ENCODE results near the gene RBM44. TPM values are rescaled to one million over a fixed set of nuclear protein-coding genes. Genes with fewer than 3 reads are reported as not detected.

The RBM44 gene
- total RNA-seq, 2 donors from 2014 or later, result 1.6 to 7.1 TPM

- Histone ChIP-seq H3K9me3 (no peaks in the 10 kb centered on the region), H3K36me3 (no peaks in the 10 kb centered on the region), H3K27ac (no peak overlapping the region), H3K4me3 (no peak overlapping the region), H3K4me1 (ENCODE audit: control insufficient read depth in 1 of 2, low read depth in 2 of 2) (peaks cover 5 to 17% of the 10 kb centered on the region in 2 donors), H3K27me3 (replicated peaks; ENCODE audit: insufficient read depth) (no peaks in the 10 kb centered on the region)
- DNase-seq (ENCODE audit: low spot score), result no peak
- no peak for ATAC-seq (ENCODE audit: insufficient number of reproducible peaks, low FRiP score, low read depth)
- TF ChIP-seq, protein P1, sequence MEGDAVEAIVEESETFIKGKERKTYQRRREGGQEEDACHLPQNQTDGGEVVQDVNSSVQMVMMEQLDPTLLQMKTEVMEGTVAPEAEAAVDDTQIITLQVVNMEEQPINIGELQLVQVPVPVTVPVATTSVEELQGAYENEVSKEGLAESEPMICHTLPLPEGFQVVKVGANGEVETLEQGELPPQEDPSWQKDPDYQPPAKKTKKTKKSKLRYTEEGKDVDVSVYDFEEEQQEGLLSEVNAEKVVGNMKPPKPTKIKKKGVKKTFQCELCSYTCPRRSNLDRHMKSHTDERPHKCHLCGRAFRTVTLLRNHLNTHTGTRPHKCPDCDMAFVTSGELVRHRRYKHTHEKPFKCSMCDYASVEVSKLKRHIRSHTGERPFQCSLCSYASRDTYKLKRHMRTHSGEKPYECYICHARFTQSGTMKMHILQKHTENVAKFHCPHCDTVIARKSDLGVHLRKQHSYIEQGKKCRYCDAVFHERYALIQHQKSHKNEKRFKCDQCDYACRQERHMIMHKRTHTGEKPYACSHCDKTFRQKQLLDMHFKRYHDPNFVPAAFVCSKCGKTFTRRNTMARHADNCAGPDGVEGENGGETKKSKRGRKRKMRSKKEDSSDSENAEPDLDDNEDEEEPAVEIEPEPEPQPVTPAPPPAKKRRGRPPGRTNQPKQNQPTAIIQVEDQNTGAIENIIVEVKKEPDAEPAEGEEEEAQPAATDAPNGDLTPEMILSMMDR (IDR thresholded peaks at IDR 0.05), result no peak
These were observed 55.7 kb downstream of the RBM44 start for GRCh38 chr2:237854295-237854694.

GRCh38 chr2:237857791-237858190 lies 59.2 kb downstream of the RBM44 start:
- Histone ChIP-seq H3K27me3 (replicated peaks; ENCODE audit: insufficient read depth) (no peaks in the 10 kb centered on the region), H3K36me3 (no peaks in the 10 kb centered on the region), H3K27ac (peak overlapping the region; percentile 35 to 95), H3K4me3 (no peak overlapping the region), H3K9me3 (no peaks in the 10 kb centered on the region), H3K4me1 (ENCODE audit: control insufficient read depth in 1 of 2, low read depth in 2 of 2) (peaks cover 5 to 31% of the 10 kb centered on the region in 2 donors)
- ATAC-seq (ENCODE audit: insufficient number of reproducible peaks, low FRiP score, low read depth) (no peak), DNase-seq (ENCODE audit: low spot score) (no peak)
- TF ChIP-seq, protein P1 (IDR thresholded peaks at IDR 0.05), result no peak

DNA sequence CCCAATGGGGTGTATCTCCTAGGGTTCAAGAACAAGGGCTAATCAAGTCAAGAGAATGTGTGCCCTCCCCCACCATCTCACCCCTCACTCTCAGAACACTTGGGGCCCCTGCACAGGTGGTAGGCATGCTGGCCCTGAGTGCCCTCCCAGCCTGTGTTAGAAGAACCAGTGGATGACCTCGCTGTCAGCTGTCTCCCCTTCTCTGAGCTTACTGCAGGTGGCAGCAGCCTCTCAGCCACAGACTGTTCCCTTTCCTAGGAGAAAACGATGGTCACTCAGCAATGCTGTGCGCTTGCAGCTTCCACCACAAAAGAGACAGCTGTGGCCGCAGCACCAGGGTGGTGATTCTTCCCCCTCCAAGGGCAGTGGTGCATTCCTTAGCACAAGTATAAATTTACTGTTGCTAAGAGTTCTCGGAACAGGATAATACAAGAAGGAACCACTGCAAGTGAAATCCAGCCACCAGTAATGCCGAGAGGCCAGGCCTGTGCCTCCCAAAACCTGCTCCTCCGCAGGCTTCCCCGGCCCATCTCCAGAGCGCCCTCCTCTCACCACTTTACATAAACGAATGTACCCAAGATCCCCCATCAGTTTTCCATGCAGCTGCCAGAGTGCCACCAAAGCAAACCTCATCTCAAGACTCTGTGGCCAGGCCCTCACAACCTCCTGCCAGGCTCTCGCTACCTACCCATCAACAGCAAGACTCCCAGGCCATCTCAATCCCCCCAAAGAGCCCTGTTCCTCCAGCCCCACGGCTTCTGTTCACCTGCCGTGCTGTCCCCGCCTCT lies 59.9 kb downstream of the RBM44 start:
- H3K36me3 ChIP-seq, result no peaks in the 10 kb centered on the region
- ATAC-seq (ENCODE audit: insufficient number of reproducible peaks, low FRiP score, low read depth) (no peak), DNase-seq (ENCODE audit: low spot score) (no peak)
- no peaks in the 10 kb centered on the region for H3K27me3 ChIP-seq (replicated peaks; ENCODE audit: insufficient read depth)
- H3K4me3 ChIP-seq, result peak overlapping the region; percentile 78
- H3K9me3 ChIP-seq, result no peaks in the 10 kb centered on the region
- TF ChIP-seq, protein P1 (IDR thresholded peaks at IDR 0.05), result peak; percentile 74
- peak overlapping the region; percentile 77 to 95 for H3K27ac ChIP-seq
- H3K4me1 ChIP-seq (ENCODE audit: control insufficient read depth in 1 of 2, low read depth in 2 of 2), result peaks cover 11 to 38% of the 10 kb centered on the region in 2 donors

DNA sequence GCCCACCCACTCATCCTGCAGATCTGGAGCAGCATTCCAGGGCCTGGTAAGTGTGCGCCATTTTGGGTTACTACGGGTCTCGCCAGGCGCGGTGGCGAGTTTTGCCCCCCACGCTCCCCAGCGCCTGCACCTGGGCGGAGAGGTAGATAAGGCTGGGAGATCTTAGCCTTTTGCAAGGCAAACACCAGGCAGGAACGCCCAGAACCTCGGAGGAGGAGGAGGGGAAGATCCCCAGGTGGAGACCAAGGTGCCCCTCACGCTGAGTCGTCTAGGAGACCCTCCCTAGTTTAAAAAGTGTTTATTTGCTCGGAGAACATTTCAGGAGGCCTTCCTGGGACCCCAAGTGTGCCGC lies 60.5 kb downstream of the RBM44 start:
- DNase-seq (ENCODE audit: low spot score), result no peak
- Histone ChIP-seq H3K36me3 (no peaks in the 10 kb centered on the region), H3K9me3 (no peaks in the 10 kb centered on the region), H3K4me3 (peak overlapping the region; percentile 78), H3K4me1 (ENCODE audit: control insufficient read depth in 1 of 2, low read depth in 2 of 2) (peaks cover 16 to 44% of the 10 kb centered on the region in 2 donors), H3K27me3 (replicated peaks; ENCODE audit: insufficient read depth) (no peaks in the 10 kb centered on the region), H3K27ac (peak overlapping the region; percentile 77 to 95)
- TF ChIP-seq, protein P1 (IDR thresholded peaks at IDR 0.05), result no peak
- no peak for ATAC-seq (ENCODE audit: insufficient number of reproducible peaks, low FRiP score, low read depth)

DNA sequence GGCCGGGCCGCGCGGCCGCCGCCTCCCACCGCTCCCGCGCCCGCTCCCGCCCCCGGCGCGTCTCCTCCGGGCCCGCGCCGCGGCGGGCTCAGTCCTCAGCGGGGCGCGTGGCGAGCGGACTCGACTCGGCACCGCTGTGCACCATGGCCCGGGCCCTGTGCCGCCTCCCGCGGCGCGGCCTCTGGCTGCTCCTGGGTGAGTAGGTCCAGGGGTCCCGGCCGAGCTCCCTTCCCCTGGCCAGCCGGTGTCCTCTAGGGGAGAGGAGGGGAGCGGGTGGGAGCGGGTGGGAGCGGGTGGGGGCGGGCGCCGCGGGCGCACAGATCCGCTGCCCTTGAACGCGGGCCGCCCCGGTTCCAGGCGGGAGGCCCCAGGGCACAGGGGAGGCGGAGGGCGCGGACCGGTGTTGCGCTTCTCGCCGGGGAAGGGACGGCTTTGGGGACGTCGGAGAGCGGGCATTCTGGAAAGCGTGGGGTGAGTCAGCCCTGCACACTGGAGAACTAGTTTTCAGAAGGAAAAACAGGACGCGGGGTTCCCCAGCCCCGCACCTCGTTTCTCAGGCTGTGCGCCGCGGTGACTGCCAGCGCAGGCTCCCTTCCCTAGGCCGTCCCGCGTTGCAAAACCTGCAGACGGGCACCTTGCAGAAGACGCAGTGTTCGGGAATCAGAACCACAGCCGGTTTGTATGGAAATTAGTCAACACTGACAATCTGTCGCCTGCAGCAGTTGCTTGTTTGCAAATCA lies 61.1 kb downstream of the RBM44 start, which contains the start of gene RAMP1:
Gene RAMP1 (plus strand): TSS at position 91 of the 740 bp plus-strand sequence. CDS start 53 bp downstream, at position 144.
- H3K27me3 ChIP-seq (replicated peaks; ENCODE audit: insufficient read depth), result no peaks in the 10 kb centered on the region
- H3K4me1 ChIP-seq (ENCODE audit: control insufficient read depth in 1 of 2, low read depth in 2 of 2), result peaks cover 22 to 50% of the 10 kb centered on the region in 2 donors
- peak within 1 kb of the TSS; percentile 78 for H3K4me3 ChIP-seq
- peak within 1 kb of the TSS; percentile 92 to 95 for H3K27ac ChIP-seq
- no peaks in the 10 kb centered on the region for H3K36me3 ChIP-seq
- ATAC-seq (ENCODE audit: insufficient number of reproducible peaks, low FRiP score, low read depth) (no peak), DNase-seq (ENCODE audit: low spot score) (no peak)
- H3K9me3 ChIP-seq, result no peaks in the 10 kb centered on the region
- TF ChIP-seq, protein P1 (IDR thresholded peaks at IDR 0.05), result no peak

Data from thoracic aorta (tissue), 2 donors.